Fibroblast of the aortic adventitia (primary cell): ENCODE data around the gene CCAR1. TPM values are rescaled to one million over a fixed set of nuclear protein-coding genes. Genes with fewer than 3 reads are reported as not detected.
"Not testable (repeated sequence)": the region's sequence is repeated elsewhere in the genome, so short reads cannot be mapped to it uniquely, and the experiment has no call there.

Experiments
- DNase-seq: peaks from one replicate; pipeline ENCODE4 v3.0.0-alpha.2; 2010; ENCODE audit warnings: low read depth
- H3K4me3 ChIP-seq: 2 replicates; pipeline ENCODE4 v1.5.1; 2011; ENCODE audit warnings: low read depth, mild to moderate bottlenecking, control low read depth, low read length, moderate library complexity
- total RNA-seq: library from RNA; depleted of rRNA; stranded (reverse); fragments of >200 nt; gene quantifications from 2 replicates; pipeline ENCODE4 v1.2.3, GENCODE V29; 2012; ENCODE audit warnings: low replicate concordance
- TF ChIP-seq, protein P1 (sequence below): IDR thresholded peaks from 2 replicates; pipeline ENCODE4 v1.5.1; 2011; ENCODE audit warnings: mild to moderate bottlenecking, low read length, control low read depth, inconsistent platforms; ENCODE audit not compliant: insufficient read depth

Gene CCAR1
- total RNA-seq, 1 donor = 57.1 TPM

DNA sequence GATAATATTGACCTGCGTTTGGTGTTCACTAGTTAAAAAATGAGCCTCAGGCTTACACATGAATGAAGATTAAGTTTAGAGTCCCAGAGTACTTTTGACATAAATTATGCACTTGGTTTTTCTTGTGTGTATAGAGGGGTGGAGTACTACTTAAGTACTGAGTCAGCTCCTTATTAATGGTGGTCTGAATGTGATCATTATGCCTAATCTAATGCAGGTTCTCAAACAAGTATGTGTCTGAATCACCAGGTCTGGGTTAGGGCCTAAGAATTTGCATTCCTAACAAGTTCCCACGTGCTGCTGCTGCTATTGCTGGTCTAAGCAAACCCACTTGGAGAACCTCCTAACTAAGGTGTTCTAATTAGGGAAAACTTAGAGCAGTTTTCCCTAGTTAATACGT lies 75.6 kb downstream of the CCAR1 start:
- TF ChIP-seq, protein P1, sequence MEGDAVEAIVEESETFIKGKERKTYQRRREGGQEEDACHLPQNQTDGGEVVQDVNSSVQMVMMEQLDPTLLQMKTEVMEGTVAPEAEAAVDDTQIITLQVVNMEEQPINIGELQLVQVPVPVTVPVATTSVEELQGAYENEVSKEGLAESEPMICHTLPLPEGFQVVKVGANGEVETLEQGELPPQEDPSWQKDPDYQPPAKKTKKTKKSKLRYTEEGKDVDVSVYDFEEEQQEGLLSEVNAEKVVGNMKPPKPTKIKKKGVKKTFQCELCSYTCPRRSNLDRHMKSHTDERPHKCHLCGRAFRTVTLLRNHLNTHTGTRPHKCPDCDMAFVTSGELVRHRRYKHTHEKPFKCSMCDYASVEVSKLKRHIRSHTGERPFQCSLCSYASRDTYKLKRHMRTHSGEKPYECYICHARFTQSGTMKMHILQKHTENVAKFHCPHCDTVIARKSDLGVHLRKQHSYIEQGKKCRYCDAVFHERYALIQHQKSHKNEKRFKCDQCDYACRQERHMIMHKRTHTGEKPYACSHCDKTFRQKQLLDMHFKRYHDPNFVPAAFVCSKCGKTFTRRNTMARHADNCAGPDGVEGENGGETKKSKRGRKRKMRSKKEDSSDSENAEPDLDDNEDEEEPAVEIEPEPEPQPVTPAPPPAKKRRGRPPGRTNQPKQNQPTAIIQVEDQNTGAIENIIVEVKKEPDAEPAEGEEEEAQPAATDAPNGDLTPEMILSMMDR = no peak
- no peak overlapping the region for H3K4me3 ChIP-seq
- peak; percentile 42 for DNase-seq

DNA sequence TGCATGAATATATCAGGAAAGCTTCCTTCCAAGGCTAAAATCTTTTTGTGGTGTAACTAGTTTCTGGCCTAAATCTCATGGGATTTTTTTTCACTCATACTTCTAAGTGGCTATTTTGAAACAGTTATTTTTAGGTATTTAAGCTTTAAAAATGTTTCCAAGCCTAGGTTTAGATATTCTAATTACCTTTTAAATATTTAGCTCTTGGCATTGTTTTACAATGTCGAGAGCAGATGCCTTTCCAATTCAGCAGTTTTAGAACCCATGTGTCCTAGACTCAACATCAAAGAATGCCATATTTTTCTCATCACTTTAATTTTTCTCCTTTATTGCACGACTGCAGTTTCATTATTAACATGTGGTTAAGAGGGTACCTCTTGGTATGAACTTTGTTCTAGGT lies 79.2 kb downstream of the CCAR1 start:
- H3K4me3 ChIP-seq = no peak overlapping the region
- TF ChIP-seq, protein P1 = no peak
- no peak for DNase-seq

DNA sequence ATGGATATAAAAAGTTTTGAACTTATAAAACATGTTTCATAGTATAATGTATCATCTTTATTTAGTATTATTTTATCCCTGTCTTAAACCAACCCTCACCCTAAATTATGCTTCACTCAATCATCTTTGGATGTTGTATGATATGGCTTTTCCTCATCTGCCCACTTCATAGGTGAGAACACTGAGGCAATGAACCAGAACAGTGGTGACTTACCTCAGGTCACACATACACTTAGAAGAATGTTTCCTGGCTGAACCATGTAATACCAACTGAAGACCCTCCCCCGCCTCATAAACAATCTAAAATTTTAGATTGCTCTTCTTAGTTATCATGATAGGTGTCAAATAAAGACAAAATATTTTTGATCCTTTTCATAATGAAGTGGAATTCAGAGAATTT lies 83.7 kb downstream of the CCAR1 start:
- DNase-seq = no peak
- no peak overlapping the region for H3K4me3 ChIP-seq
- TF ChIP-seq, protein P1 = no peak

DNA sequence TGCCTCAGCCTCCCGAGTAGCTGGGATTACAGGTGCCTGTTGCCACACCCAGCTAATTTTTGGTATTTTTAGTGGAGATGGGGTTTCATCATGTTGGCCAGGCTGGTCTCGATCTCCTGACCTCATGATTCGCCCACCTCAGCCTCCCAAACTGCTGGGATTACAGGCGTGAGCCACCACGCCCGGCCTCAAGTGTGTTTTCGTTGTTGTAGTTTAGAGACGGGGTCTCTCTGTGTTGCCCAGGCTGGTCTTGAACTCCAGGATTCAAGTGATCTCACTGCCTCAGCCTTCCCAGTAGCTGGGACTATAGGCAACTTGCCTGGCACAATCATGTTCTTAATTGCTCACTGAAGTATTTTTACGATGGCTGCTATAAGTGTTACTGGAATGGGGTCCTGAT lies 89.8 kb downstream of the CCAR1 start:
- not testable (repeated sequence) for H3K4me3 ChIP-seq, DNase-seq

DNA sequence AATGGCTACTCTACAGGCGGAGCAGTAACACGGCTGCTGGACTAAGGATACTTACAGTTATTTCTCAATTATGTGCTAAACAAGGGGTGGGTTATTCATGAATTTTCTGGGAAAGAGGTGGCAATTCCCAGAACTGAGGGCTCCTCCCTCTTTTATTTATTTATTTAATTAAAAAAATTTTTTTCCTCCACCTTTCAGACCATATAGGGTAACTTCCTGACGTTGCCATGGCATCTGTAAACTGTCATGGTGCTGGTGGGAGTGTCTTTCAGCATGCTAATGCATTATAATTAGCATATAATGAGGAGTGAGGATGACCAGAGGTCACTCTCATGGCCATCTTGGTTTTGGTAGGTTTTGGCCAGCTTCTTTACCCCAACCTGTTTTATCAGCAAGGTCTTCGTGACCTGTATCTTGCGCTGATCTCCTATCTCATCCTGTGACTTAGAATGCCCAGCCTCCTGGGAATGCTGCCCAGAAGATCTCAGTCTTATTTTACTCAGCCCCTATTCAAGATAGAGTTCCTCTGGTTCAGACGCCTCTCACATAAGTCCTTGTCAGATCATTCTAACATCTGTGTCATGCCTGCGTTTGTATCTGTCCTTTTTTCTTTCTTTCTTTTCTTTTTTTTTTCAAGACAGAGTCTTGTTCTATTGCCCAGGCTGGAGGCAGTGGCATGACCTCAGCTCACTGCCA lies 90.4 kb downstream of the CCAR1 start:
- no peak overlapping the region for H3K4me3 ChIP-seq
- DNase-seq = no peak
- TF ChIP-seq, protein P1 = no peak

DNA sequence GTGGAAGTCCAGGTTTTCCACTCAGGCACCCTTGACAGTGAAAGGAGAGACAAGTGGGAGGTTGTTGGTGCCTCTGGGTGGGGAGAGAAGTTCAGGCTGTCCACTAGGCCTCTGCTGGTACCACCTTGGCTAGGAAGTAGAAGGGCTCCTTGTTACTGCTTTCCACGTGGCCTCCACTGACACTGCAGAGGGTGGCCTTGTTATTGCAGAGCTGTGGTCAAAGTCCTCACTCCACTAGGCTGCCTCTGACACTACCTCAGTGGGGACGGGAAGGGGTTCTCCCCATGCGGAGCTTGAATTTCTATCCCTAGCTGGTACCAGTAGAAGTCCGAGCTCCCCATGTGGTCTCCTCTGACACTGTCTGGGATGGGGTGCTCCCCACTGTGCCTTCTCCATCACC lies 91.4 kb downstream of the CCAR1 start:
- no peak for DNase-seq
- TF ChIP-seq, protein P1 = no peak
- no peak overlapping the region for H3K4me3 ChIP-seq

DNA sequence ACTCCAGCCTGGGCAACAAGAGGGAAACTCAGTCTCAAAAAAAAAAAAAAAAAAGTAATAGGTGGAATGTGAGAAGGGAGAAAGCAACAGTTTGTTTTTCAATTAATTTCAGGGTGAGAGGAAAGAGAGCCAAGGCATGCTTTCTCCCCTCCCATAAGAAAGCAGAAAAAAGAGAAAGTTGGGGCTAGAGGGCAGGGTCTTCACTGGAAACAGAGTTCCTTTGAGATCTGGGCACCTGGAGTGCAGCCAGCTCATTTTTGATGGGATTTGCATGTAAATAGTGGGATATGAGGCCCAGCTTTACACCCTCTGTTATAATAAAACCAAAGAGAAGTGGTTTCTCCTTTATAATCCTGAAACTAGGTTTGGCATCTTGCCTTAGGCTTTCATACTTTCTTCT lies 92.5 kb downstream of the CCAR1 start:
- DNase-seq = no peak
- no peak overlapping the region for H3K4me3 ChIP-seq
- TF ChIP-seq, protein P1 = no peak
